ENCODE data around the gene OR6B3.

The OR6B3 gene

DNA sequence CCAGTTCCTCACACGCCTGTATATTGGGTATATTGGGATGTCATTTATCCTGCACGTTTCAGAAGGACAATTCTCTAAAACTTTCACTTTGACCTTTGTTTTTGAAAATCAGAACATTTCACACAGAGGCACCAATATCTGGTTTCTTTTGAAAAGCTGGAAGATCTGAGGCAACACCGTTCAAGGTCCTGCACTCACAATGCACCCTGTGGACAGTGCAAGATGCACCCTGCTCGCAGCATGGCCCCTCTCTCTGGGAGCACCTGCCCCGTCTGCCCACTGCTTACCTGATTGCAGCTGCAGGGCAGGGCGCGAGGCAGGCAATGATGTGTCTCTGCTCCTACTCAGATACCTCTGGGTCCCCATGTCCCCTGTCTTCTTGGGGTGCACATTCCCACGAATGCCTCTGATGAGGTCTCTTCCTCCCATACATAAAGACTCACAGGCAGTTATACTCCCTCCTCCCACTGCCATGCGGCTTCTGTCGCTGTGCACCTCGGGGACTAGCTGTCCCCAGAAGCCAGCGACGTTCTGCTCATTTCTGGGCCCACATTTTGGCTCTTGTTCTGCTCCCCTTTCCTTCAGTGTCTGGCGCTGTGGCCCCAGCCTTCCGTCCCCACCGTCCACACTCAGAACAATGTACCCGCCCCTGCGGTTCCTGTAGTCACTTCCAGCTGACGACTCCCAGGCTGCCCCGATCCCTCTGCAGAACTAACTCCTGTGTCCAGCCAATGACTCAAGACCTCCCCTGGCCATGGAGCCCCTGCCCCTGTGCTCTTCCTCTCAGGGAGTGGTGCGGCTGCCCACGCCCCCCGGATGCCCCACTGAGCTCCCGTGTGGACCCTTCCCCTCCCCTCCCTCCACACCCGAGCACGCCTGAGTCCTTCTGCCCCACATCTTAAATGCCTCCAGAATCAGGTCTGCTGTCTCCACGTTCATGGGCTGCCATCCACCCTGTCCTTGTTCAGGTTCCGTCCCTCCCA lies at the start of gene OR6B3:
TSS of gene OR6B3 (minus strand) at position 349 of the 983 bp plus-strand sequence.
- Histone ChIP-seq H3K79me2 (ENCODE audit: insufficient read depth, low read depth) (no peaks in the 10 kb centered on the region), H2AFZ (ENCODE audit: low read depth) (no peak within 1 kb of the TSS), H4K20me1 (ENCODE audit: insufficient read depth) (no peaks in the 10 kb centered on the region), H3K27ac (no peak within 1 kb of the TSS), H3K27me3 (ENCODE audit: insufficient read depth, low read depth) (peaks cover 12% of the 10 kb centered on the region), H3K4me3 (IDR thresholded peaks at IDR 0.05; ENCODE audit: insufficient read depth, low read depth, low read length) (no peak within 1 kb of the TSS), H3K9ac (no peak within 1 kb of the TSS), H3K4me2 (no peak within 1 kb of the TSS), H3K4me1 (ENCODE audit: low read depth, poor library complexity, severe bottlenecking) (no peaks in the 10 kb centered on the region), H3K36me3 (ENCODE audit: insufficient read depth) (no peaks in the 10 kb centered on the region)
- TF ChIP-seq, protein P1, sequence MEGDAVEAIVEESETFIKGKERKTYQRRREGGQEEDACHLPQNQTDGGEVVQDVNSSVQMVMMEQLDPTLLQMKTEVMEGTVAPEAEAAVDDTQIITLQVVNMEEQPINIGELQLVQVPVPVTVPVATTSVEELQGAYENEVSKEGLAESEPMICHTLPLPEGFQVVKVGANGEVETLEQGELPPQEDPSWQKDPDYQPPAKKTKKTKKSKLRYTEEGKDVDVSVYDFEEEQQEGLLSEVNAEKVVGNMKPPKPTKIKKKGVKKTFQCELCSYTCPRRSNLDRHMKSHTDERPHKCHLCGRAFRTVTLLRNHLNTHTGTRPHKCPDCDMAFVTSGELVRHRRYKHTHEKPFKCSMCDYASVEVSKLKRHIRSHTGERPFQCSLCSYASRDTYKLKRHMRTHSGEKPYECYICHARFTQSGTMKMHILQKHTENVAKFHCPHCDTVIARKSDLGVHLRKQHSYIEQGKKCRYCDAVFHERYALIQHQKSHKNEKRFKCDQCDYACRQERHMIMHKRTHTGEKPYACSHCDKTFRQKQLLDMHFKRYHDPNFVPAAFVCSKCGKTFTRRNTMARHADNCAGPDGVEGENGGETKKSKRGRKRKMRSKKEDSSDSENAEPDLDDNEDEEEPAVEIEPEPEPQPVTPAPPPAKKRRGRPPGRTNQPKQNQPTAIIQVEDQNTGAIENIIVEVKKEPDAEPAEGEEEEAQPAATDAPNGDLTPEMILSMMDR (conservative IDR thresholded peaks at IDR 0.05; ENCODE audit: low read depth, low read length): no peak

DNA sequence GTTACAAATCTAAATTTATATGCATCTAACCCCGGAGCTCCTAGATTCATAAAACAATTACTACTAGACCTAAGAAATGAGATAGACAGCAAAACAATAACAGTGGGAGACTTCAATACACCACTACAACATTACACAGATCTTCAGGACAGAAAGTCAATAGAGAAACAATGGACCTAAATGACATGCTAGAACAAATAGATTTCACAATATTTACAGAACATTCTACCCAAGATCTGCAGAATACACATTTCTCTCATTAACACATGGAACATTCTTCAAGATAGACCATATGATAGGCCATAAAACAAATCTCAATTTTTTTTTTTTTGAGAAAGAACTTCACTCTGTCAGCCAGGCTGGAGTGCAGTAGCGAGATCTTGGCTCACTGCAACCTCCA lies 45.0 kb upstream of the OR6B3 start:
- Histone ChIP-seq H3K9ac (no peak overlapping the region), H2AFZ (ENCODE audit: low read depth) (no peak overlapping the region), H3K4me3 (IDR thresholded peaks at IDR 0.05; ENCODE audit: insufficient read depth, low read depth, low read length) (no peak overlapping the region), H3K4me1 (ENCODE audit: low read depth, poor library complexity, severe bottlenecking) (no peaks in the 10 kb centered on the region), H3K27ac (no peak overlapping the region), H3K79me2 (ENCODE audit: insufficient read depth, low read depth) (no peaks in the 10 kb centered on the region), H3K27me3 (ENCODE audit: insufficient read depth, low read depth) (no peaks in the 10 kb centered on the region), H3K4me2 (no peak overlapping the region), H4K20me1 (ENCODE audit: insufficient read depth) (no peaks in the 10 kb centered on the region), H3K36me3 (ENCODE audit: insufficient read depth) (no peaks in the 10 kb centered on the region)
- TF ChIP-seq, protein P1 (conservative IDR thresholded peaks at IDR 0.05; ENCODE audit: low read depth, low read length): no peak

DNA sequence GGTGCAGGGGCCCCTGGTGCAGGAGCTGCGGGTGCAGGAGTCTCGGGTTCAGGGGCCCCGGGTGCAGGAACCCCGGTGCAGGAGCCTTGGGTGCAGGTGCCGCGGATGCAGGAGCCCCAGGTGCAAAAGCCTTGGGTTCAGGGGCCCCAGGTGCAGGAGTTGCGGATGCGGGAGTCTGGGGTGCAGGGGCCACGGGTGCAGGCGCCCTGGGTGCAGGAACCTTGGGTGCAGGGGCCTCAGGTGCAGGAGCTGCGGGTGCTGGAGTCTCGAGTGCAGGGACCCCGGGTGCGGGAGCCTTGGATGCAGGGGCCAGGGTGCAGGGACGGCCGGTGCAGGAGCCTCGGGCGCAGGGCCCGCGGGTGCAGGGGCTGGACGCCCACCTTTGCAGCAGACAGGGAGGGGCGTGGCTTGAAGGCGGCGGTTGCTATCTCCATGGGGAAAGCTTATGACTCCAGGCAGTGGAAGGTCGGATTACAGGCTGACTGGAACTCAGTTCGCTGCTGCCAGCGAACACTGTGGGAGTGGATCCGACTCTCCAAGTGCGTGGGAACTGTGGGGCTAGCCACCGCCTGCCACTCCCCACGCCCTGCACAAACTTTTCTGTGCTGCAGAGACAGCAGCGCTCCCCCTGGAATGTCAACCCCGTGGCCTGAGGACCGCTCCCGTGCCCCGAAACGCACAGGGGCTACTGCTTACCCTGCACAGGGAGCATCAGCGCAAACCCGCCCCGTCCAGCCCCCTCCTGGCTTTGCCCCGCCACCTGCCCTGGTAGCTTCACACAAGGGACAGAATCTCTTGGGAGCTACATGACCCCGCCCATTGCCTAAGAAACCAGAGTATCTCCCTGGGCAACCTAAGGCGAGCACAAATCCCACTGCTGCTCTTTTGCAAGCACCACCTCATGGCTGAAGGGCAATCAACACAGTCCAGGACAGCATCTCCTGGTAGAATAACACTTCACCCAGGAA lies 42.5 kb upstream of the OR6B3 start:
- H3K27ac ChIP-seq: no peak overlapping the region
- no peaks in the 10 kb centered on the region for H3K4me1 ChIP-seq (ENCODE audit: low read depth, poor library complexity, severe bottlenecking)
- no peaks in the 10 kb centered on the region for H4K20me1 ChIP-seq (ENCODE audit: insufficient read depth)
- TF ChIP-seq, protein P1 (conservative IDR thresholded peaks at IDR 0.05; ENCODE audit: low read depth, low read length): no peak
- H3K79me2 ChIP-seq (ENCODE audit: insufficient read depth, low read depth): no peaks in the 10 kb centered on the region
- no peak overlapping the region for H3K4me2 ChIP-seq
- H3K9ac ChIP-seq: no peak overlapping the region
- no peaks in the 10 kb centered on the region for H3K27me3 ChIP-seq (ENCODE audit: insufficient read depth, low read depth)
- no peaks in the 10 kb centered on the region for H3K36me3 ChIP-seq (ENCODE audit: insufficient read depth)
- H2AFZ ChIP-seq (ENCODE audit: low read depth): no peak overlapping the region
- H3K4me3 ChIP-seq (IDR thresholded peaks at IDR 0.05; ENCODE audit: insufficient read depth, low read depth, low read length): no peak overlapping the region

DNA sequence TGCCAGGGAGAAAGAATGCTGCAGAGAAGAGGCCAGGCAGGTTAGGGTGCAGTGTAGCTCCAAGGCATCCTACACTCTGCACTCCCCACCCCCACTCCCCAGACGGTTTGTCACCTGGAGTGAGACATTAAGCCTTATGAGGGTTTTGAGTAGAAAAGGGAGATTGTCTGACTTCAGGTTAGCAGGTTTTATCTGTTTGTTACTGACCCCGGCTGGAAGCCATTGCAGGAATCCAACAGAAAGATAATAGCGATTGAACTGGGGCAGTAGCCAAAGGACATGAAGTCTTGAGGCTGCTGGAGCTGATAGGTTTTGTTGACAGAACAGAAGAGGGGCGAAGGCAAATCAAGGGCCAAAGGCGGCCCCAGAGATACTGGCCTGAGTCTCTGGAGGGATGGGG lies 36.0 kb upstream of the OR6B3 start:
- Histone ChIP-seq H3K36me3 (ENCODE audit: insufficient read depth) (no peaks in the 10 kb centered on the region), H3K4me3 (IDR thresholded peaks at IDR 0.05; ENCODE audit: insufficient read depth, low read depth, low read length) (no peak overlapping the region), H3K4me2 (no peak overlapping the region), H4K20me1 (ENCODE audit: insufficient read depth) (no peaks in the 10 kb centered on the region), H3K4me1 (ENCODE audit: low read depth, poor library complexity, severe bottlenecking) (no peaks in the 10 kb centered on the region), H3K27me3 (ENCODE audit: insufficient read depth, low read depth) (no peaks in the 10 kb centered on the region), H3K27ac (no peak overlapping the region), H3K79me2 (ENCODE audit: insufficient read depth, low read depth) (no peaks in the 10 kb centered on the region), H2AFZ (ENCODE audit: low read depth) (no peak overlapping the region), H3K9ac (no peak overlapping the region)
- TF ChIP-seq, protein P1 (conservative IDR thresholded peaks at IDR 0.05; ENCODE audit: low read depth, low read length): no peak
